Gastrocnemius medialis (tissue), 4 donors: ENCODE results near the gene FLT3.

Experiments used
- CTCF ChIP-seq, 5 experiments: fragments of 450-650 bp in 3 of 5; fragments of 200-600 bp in 2 of 5; sonication (generic) in 2 of 5; IDR thresholded peaks in 4 of 5; conservative IDR thresholded peaks in 1 of 5; 1 replicate in 4 of 5; 2 replicates in 1 of 5; pipeline ENCODE4 v1.5.1; 2016 to 2019; ENCODE audit warnings: antibody characterized with exemption in 5 of 5, mild to moderate bottlenecking in 3 of 5, moderate library complexity in 3 of 5
- POLR2A ChIP-seq, 2 donors: fragments of 450-650 bp; IDR thresholded peaks; one replicate each; pipeline ENCODE4 v1.6.1; 2017; ENCODE audit warnings: antibody characterized with exemption in 2 of 2, mild to moderate bottlenecking in 2 of 2, moderate library complexity in 2 of 2

- no peak for TF ChIP-seq CTCF (IDR thresholded peaks at IDR 0.05 in 4 of 5, conservative IDR thresholded peaks at IDR 0.05 in 1 of 5)
- TF ChIP-seq POLR2A (IDR thresholded peaks at IDR 0.05) = no peak
Measured at GRCh38 chr13:28010046-28010445, 90.3 kb downstream of the FLT3 start.
